Mesodermal cell (in vitro differentiated cells): ENCODE results near the gene THSD7B.
A peak's percentile ranks its signal among the peaks of the same experiment; 100 is the strongest.

ENCODE experiments used
- H3K27ac ChIP-seq: 2 replicates; pipeline ENCODE4 v1.7.0; 2013; ENCODE audit warnings: mild to moderate bottlenecking, low read depth, low read length, moderate library complexity; ENCODE audit not compliant: severe bottlenecking
- H3K36me3 ChIP-seq: 2 replicates; pipeline ENCODE4 v1.7.1; 2013; ENCODE audit warnings: mild to moderate bottlenecking, low read length, moderate library complexity; ENCODE audit not compliant: control insufficient read depth, insufficient read depth
- H3K4me1 ChIP-seq: one replicate; pipeline ENCODE4 v1.7.1; 2013; ENCODE audit warnings: mild to moderate bottlenecking, low read length; ENCODE audit not compliant: insufficient read depth, control insufficient read depth, poor library complexity, severe bottlenecking
- H3K4me3 ChIP-seq: 2 replicates; pipeline ENCODE4 v1.7.0; 2013; ENCODE audit warnings: low read length, control low read depth, mild to moderate bottlenecking; ENCODE audit not compliant: insufficient read depth, poor library complexity, severe bottlenecking; ENCODE audit errors: extremely low read depth
- H3K9me3 ChIP-seq: 2 replicates; pipeline ENCODE4 v1.7.1; 2013; ENCODE audit warnings: mild to moderate bottlenecking, low read length, moderate library complexity; ENCODE audit not compliant: control insufficient read depth
- WGBS, 2 experiments: methylation state at CpG; one replicate each; pipeline ENCODE4 v1.1.5; 2013; ENCODE audit warnings: missing lambda C conversion rate in 2 of 2; ENCODE audit not compliant: insufficient coverage in 2 of 2; 5-methylcytosine and 5-hydroxymethylcytosine counted together

THSD7B gene

GRCh38 chr2:136764452-136765255 is 691 bp upstream of the THSD7B start:
- Histone ChIP-seq H3K4me1 (peaks cover 5% of the 10 kb centered on the region), H3K4me3 (peak overlapping the region; percentile 35)
- WGBS, 2 experiments: 1 to 4% methylated on average over 28 to 35 of the region's 47 CpGs

GRCh38 chr2:136766073-136766404 is 694 bp downstream of the THSD7B start:
- H3K4me3 ChIP-seq: peak overlapping the region; percentile 35
- H3K4me1 ChIP-seq: peaks cover 5% of the 10 kb centered on the region
- no peaks in the 10 kb centered on the region for H3K9me3 ChIP-seq
- H3K36me3 ChIP-seq: no peaks in the 10 kb centered on the region
- 0 to 1% methylated on average over 11 to 15 of the region's 17 CpGs for WGBS, 2 experiments
- H3K27ac ChIP-seq: no peak overlapping the region

More at GRCh38 chr2:136764452-136765255, 691 bp upstream of the THSD7B start:
- Histone ChIP-seq H3K9me3 (no peaks in the 10 kb centered on the region), H3K36me3 (no peaks in the 10 kb centered on the region), H3K27ac (no peak overlapping the region)

- WGBS, 2 experiments: 21 to 34% methylated on average over 2 of the region's 2 CpGs
- Histone ChIP-seq H3K4me3 (no peak overlapping the region), H3K9me3 (no peaks in the 10 kb centered on the region), H3K36me3 (no peaks in the 10 kb centered on the region), H3K4me1 (peaks cover 5% of the 10 kb centered on the region), H3K27ac (no peak overlapping the region)
These were observed 1.7 kb downstream of the THSD7B start for GRCh38 chr2:136767030-136767429.

GRCh38 chr2:136769871-136770270 is 4.5 kb downstream of the THSD7B start:
- no peaks in the 10 kb centered on the region for H3K9me3 ChIP-seq
- H3K4me3 ChIP-seq: no peak overlapping the region
- H3K4me1 ChIP-seq: peaks cover 2% of the 10 kb centered on the region
- 66 to 77% methylated on average over 4 to 5 of the region's 6 CpGs for WGBS, 2 experiments
- H3K36me3 ChIP-seq: no peaks in the 10 kb centered on the region
- no peak overlapping the region for H3K27ac ChIP-seq

- H3K36me3 ChIP-seq: no peaks in the 10 kb centered on the region
These were observed 5.0 kb downstream of the THSD7B start for GRCh38 chr2:136770384-136770783.

GRCh38 chr2:136777391-136777790 is 12.0 kb downstream of the THSD7B start:
- Histone ChIP-seq H3K27ac (no peak overlapping the region), H3K4me1 (no peaks in the 10 kb centered on the region), H3K9me3 (no peaks in the 10 kb centered on the region), H3K36me3 (no peaks in the 10 kb centered on the region), H3K4me3 (no peak overlapping the region)
- WGBS, 2 experiments: no CpG with 5 or more reads among the region's 2 CpGs

More at GRCh38 chr2:136770384-136770783, 5.0 kb downstream of the THSD7B start:
- Histone ChIP-seq H3K4me1 (no peaks in the 10 kb centered on the region), H3K27ac (no peak overlapping the region), H3K9me3 (no peaks in the 10 kb centered on the region), H3K4me3 (no peak overlapping the region)
- WGBS, 2 experiments: no CpG with 5 or more reads among the region's 1 CpG

- Histone ChIP-seq H3K4me3 (no peak overlapping the region), H3K4me1 (no peaks in the 10 kb centered on the region), H3K27ac (no peak overlapping the region), H3K9me3 (no peaks in the 10 kb centered on the region), H3K36me3 (no peaks in the 10 kb centered on the region)
- 76 to 88% methylated on average over 1 to 3 of the region's 4 CpGs for WGBS, 2 experiments
These were observed 18.5 kb downstream of the THSD7B start for GRCh38 chr2:136783856-136784255.

- Histone ChIP-seq H3K4me3 (no peak overlapping the region), H3K4me1 (no peaks in the 10 kb centered on the region), H3K27ac (no peak overlapping the region), H3K9me3 (no peaks in the 10 kb centered on the region), H3K36me3 (no peaks in the 10 kb centered on the region)
- WGBS, 2 experiments: 94% methylated on average over 2 of the region's 3 CpGs; no CpG with 5 or more reads in 1 of the 2 experiments
These were observed 19.9 kb downstream of the THSD7B start for GRCh38 chr2:136785215-136785614.

GRCh38 chr2:136787970-136788369 is 22.6 kb downstream of the THSD7B start:
- Histone ChIP-seq H3K9me3 (no peaks in the 10 kb centered on the region), H3K36me3 (no peaks in the 10 kb centered on the region), H3K4me3 (no peak overlapping the region), H3K4me1 (no peaks in the 10 kb centered on the region), H3K27ac (no peak overlapping the region)
- 85 to 88% methylated on average over 2 of the region's 3 CpGs for WGBS, 2 experiments

GRCh38 chr2:136796339-136796738 is 31.0 kb downstream of the THSD7B start:
- no peaks in the 10 kb centered on the region for H3K9me3 ChIP-seq
- no peak overlapping the region for H3K27ac ChIP-seq
- H3K4me1 ChIP-seq: no peaks in the 10 kb centered on the region
- 100% methylated on average over 1 of the region's 4 CpGs; no CpG with 5 or more reads in 1 of the 2 experiments for WGBS, 2 experiments
- no peaks in the 10 kb centered on the region for H3K36me3 ChIP-seq
- no peak overlapping the region for H3K4me3 ChIP-seq

- Histone ChIP-seq H3K9me3 (no peaks in the 10 kb centered on the region), H3K4me1 (no peaks in the 10 kb centered on the region), H3K36me3 (no peaks in the 10 kb centered on the region), H3K27ac (no peak overlapping the region), H3K4me3 (no peak overlapping the region)
These were observed 33.4 kb downstream of the THSD7B start for GRCh38 chr2:136798766-136799165.
